ENCODE measurements around the gene CD7. TPM values are rescaled to one million over a fixed set of nuclear protein-coding genes. Genes with fewer than 3 reads are reported as not detected.

CD7 gene
- total and polyA plus RNA-seq, 9 of the 15 experiments (the other 6 are each of a cell fraction or from before 2014, with no cell fraction given) = 0.21 to 0.35 TPM; not detected in 7

- TF ChIP-seq ZNF174 (CRISPR knock-in tag; IDR thresholded peaks at IDR 0.05) = no peak
- TF ChIP-seq SRSF3 (IDR thresholded peaks at IDR 0.05; ENCODE audit: insufficient read depth, low read length) = no peak
- TF ChIP-seq ZNF239 (CRISPR knock-in tag; IDR thresholded peaks at IDR 0.05) = no peak
- no peak for TF ChIP-seq ADNP (tag; IDR thresholded peaks at IDR 0.05)
- no peak for TF ChIP-seq JUN (IDR thresholded peaks at IDR 0.05; ENCODE audit: borderline replicate concordance, low read depth, low read length)
- no peak for TF ChIP-seq JUN (CRISPR knock-in tag; IDR thresholded peaks at IDR 0.05; ENCODE audit: borderline replicate concordance)
- TF ChIP-seq ZFPM2 (CRISPR knock-in tag; IDR thresholded peaks at IDR 0.05) = no peak
- no peak for TF ChIP-seq SETDB1 (IDR thresholded peaks at IDR 0.05; ENCODE audit: low read length)
- TF ChIP-seq KAT2B (IDR thresholded peaks at IDR 0.05; ENCODE audit: low read depth, low read length) = no peak
- TF ChIP-seq HDAC8 (tag; IDR thresholded peaks at IDR 0.05) = 0 out of 2 replicates have a peak, but pooled peaks have one; percentile 50
- no peak for TF ChIP-seq PURB (CRISPR knock-in tag; IDR thresholded peaks at IDR 0.05; ENCODE audit: low read depth)
- TF ChIP-seq CREBBP (IDR thresholded peaks at IDR 0.05; ENCODE audit: low read depth, low read length) = no peak
- TF ChIP-seq CAMTA2 (CRISPR knock-in tag; conservative IDR thresholded peaks at IDR 0.05) = no peak
- TF ChIP-seq HNRNPK (IDR thresholded peaks at IDR 0.05; ENCODE audit: low read depth, low read length, poor library complexity, severe bottlenecking) = no peak
- TF ChIP-seq XRCC3 (IDR thresholded peaks at IDR 0.05) = no peak
- TF ChIP-seq ZNF212 (CRISPR knock-in tag; IDR thresholded peaks at IDR 0.05) = no peak
- TF ChIP-seq FOXP4 (CRISPR knock-in tag; IDR thresholded peaks at IDR 0.05; ENCODE audit: borderline replicate concordance) = no peak
- no peak for TF ChIP-seq GATAD2A (IDR thresholded peaks at IDR 0.05)
- TF ChIP-seq THRB (CRISPR knock-in tag; conservative IDR thresholded peaks at IDR 0.05) = no peak
- no peak for TF ChIP-seq ZNF740 (CRISPR knock-in tag; IDR thresholded peaks at IDR 0.05)
- TF ChIP-seq ZNF740 (tag; IDR thresholded peaks at IDR 0.05) = no peak
- no peak for TF ChIP-seq ZNF551 (CRISPR knock-in tag; IDR thresholded peaks at IDR 0.05)
- TF ChIP-seq BRD4 (IDR thresholded peaks at IDR 0.05) = no peak
- no peak for TF ChIP-seq BRF1 (IDR thresholded peaks at IDR 0.05; ENCODE audit: borderline replicate concordance, extremely low read depth, insufficient read length)
- TF ChIP-seq RFX1 (IDR thresholded peaks at IDR 0.05) = no peak
- TF ChIP-seq MYBL2 (IDR thresholded peaks at IDR 0.05; ENCODE audit: low read depth) = no peak
- no peak for TF ChIP-seq MYBL2 (CRISPR knock-in tag; IDR thresholded peaks at IDR 0.05; ENCODE audit: borderline replicate concordance)
These were observed 29.2 kb upstream of the CD7 start (continued) for GRCh38 chr17:82346342-82347300.

Measured in K562 (cell line).